ENCODE measurements around the gene DTX3L. TPM values are rescaled to one million over a fixed set of nuclear protein-coding genes. Genes with fewer than 3 reads are reported as not detected.

The DTX3L gene
- total RNA-seq, 4 donors from 2014 or later: 6.6 to 15.6 (median 9.4) TPM

- no peak for TF ChIP-seq CTCF (IDR thresholded peaks at IDR 0.05 in 4 of 5, conservative IDR thresholded peaks at IDR 0.05 in 1 of 5)
- TF ChIP-seq POLR2A (IDR thresholded peaks at IDR 0.05): no peak
- intact Hi-C loops (cut with DNase I; ENCODE audit: low total_unique reads): no loop called here
- Histone ChIP-seq H3K36me3 (no peaks in the 10 kb centered on the region), H3K9me3 (peaks cover 0 to 6% (median 0%) of the 10 kb centered on the region in 3 donors), H3K4me1 (no peaks in the 10 kb centered on the region), H3K27ac (no peak overlapping the region), H3K4me3 (no peak overlapping the region), H3K27me3 (no peaks in the 10 kb centered on the region)
- ATAC-seq (no peak), DNase-seq (no peak)
- in situ Hi-C loops (cut with MboI; ENCODE audit: low sequenced_read_pairs in 4 of 4): no loop called here
Observed at GRCh38 chr3:122586773-122587485, 22.8 kb downstream of the DTX3L start.

GRCh38 chr3:122587572-122587971 is 23.4 kb downstream of the DTX3L start:
- intact Hi-C loops (cut with DNase I; ENCODE audit: low total_unique reads) (no loop called here), in situ Hi-C loops (cut with MboI; ENCODE audit: low sequenced_read_pairs in 4 of 4) (no loop called here)
- no peaks in the 10 kb centered on the region for H3K36me3 ChIP-seq
- H3K4me3 ChIP-seq: no peak overlapping the region
- no peaks in the 10 kb centered on the region for H3K4me1 ChIP-seq
- DNase-seq: no peak
- H3K27me3 ChIP-seq: no peaks in the 10 kb centered on the region
- TF ChIP-seq POLR2A (IDR thresholded peaks at IDR 0.05): no peak
- no peak for TF ChIP-seq CTCF (IDR thresholded peaks at IDR 0.05 in 4 of 5, conservative IDR thresholded peaks at IDR 0.05 in 1 of 5)
- H3K27ac ChIP-seq: no peak overlapping the region
- no peak for ATAC-seq
- no peaks in the 10 kb centered on the region for H3K9me3 ChIP-seq

GRCh38 chr3:122589297-122589696 is 25.2 kb downstream of the DTX3L start:
- ATAC-seq (no peak), DNase-seq (no peak)
- intact Hi-C loops (cut with DNase I; ENCODE audit: low total_unique reads): no loop called here
- no peaks in the 10 kb centered on the region for H3K36me3 ChIP-seq
- H3K4me1 ChIP-seq: peaks cover 6 to 8% of the 10 kb centered on the region in 2 donors
- H3K27me3 ChIP-seq: no peaks in the 10 kb centered on the region
- H3K4me3 ChIP-seq: no peak overlapping the region
- no peaks in the 10 kb centered on the region for H3K9me3 ChIP-seq
- TF ChIP-seq CTCF (IDR thresholded peaks at IDR 0.05 in 4 of 5, conservative IDR thresholded peaks at IDR 0.05 in 1 of 5): no peak
- no peak for TF ChIP-seq POLR2A (IDR thresholded peaks at IDR 0.05)
- in situ Hi-C loops (cut with MboI; ENCODE audit: low sequenced_read_pairs in 4 of 4): no loop called here
- no peak overlapping the region for H3K27ac ChIP-seq

- ATAC-seq: no peak
- Histone ChIP-seq H3K9me3 (no peaks in the 10 kb centered on the region), H3K4me1 (peaks cover 8 to 12% of the 10 kb centered on the region in 2 donors), H3K4me3 (no peak overlapping the region), H3K27ac (no peak overlapping the region), H3K27me3 (no peaks in the 10 kb centered on the region), H3K36me3 (no peaks in the 10 kb centered on the region)
- in situ Hi-C loops (cut with MboI; ENCODE audit: low sequenced_read_pairs in 4 of 4): no loop called here
- intact Hi-C loops (cut with DNase I; ENCODE audit: low total_unique reads): no loop called here
- TF ChIP-seq POLR2A (IDR thresholded peaks at IDR 0.05) (no peak), CTCF (IDR thresholded peaks at IDR 0.05 in 4 of 5, conservative IDR thresholded peaks at IDR 0.05 in 1 of 5) (no peak)
- no peak for DNase-seq
Observed at GRCh38 chr3:122590610-122591009, 26.5 kb downstream of the DTX3L start.

GRCh38 chr3:122594025-122594424 is 29.9 kb downstream of the DTX3L start:
- in situ Hi-C loops (cut with MboI; ENCODE audit: low sequenced_read_pairs in 4 of 4) (no loop called here), intact Hi-C loops (cut with DNase I; ENCODE audit: low total_unique reads) (no loop called here)
- Histone ChIP-seq H3K9me3 (no peaks in the 10 kb centered on the region), H3K27ac (peak overlapping the region in 1 of 4 donors; percentile 40), H3K4me1 (peaks cover 8 to 12% of the 10 kb centered on the region in 2 donors), H3K36me3 (no peaks in the 10 kb centered on the region), H3K4me3 (no peak overlapping the region), H3K27me3 (no peaks in the 10 kb centered on the region)
- TF ChIP-seq CTCF (IDR thresholded peaks at IDR 0.05 in 4 of 5, conservative IDR thresholded peaks at IDR 0.05 in 1 of 5) (no peak), POLR2A (IDR thresholded peaks at IDR 0.05) (no peak)
- peak in 1 of 2 donors; percentile 86 for ATAC-seq
- no peak for DNase-seq
